Activated naive CD4-positive, alpha-beta T cell treated with anti-CD3 and anti-CD28 coated beads, Interleukin-2, amount 50 U/mL, for 16 hours (primary cell): Measurements from ENCODE around the gene TPD52L1.

ENCODE experiments used
- DNase-seq: peaks from one replicate; pipeline ENCODE4 v3.0.0-alpha.2; 2020

TPD52L1 gene

GRCh38 chr6:125312950-125313349 lies 159.4 kb downstream of the TPD52L1 start:
- no peak for DNase-seq
